HFFc6 (cell line): ENCODE data around the gene RIT2. TPM values are rescaled to one million over a fixed set of nuclear protein-coding genes. Genes with fewer than 3 reads are reported as not detected.

Experiments used
- DNase-seq: peaks from one replicate; pipeline ENCODE4 v3.0.0-alpha.2; 2018
- H3K27ac Mint-ChIP-seq: 2 replicates; pipeline ENCODE4 v1.8.0; 2020; ENCODE audit warnings: mild to moderate bottlenecking, mixed read lengths
- H3K27me3 Mint-ChIP-seq: 2 replicates; pipeline ENCODE4 v1.8.0; 2021; ENCODE audit warnings: mild to moderate bottlenecking, moderate library complexity, mixed read lengths; ENCODE audit not compliant: insufficient read depth
- H3K36me3 Mint-ChIP-seq: 2 replicates; pipeline ENCODE4 v1.8.0; 2021; ENCODE audit warnings: low read depth, mixed read lengths
- H3K4me1 Mint-ChIP-seq: 2 replicates; pipeline ENCODE4 v1.8.0; 2020; ENCODE audit warnings: low read depth, mixed read lengths
- H3K4me3 Mint-ChIP-seq: 2 replicates; pipeline ENCODE4 v1.8.0; 2020; ENCODE audit warnings: mild to moderate bottlenecking, moderate library complexity, mixed read lengths
- H3K9me3 Mint-ChIP-seq: 2 replicates; pipeline ENCODE4 v1.8.0; 2020; ENCODE audit warnings: mild to moderate bottlenecking, mixed read lengths
- total RNA-seq, 6 experiments: library from RNA; stranded (reverse); fragmentation: NEBNext Ultra II Directional; extraction: Animal tissue kit (Norgen Biotek cat#: 25700); gene quantifications; 2 replicates in 1 of 6; 3 replicates in 5 of 6; pipeline ENCODE4 v1.2.3, GENCODE V29; 2021
- TF ChIP-seq, protein P1 (sequence below): fragments of 200-600 bp; sonication (generic); IDR thresholded peaks from 2 replicates; pipeline ENCODE4 v1.5.0; 2021; ENCODE audit warnings: antibody characterized with exemption, mild to moderate bottlenecking

The RIT2 gene
- total RNA-seq, 6 experiments from 2014 or later, result not detected

- TF ChIP-seq, protein P1, sequence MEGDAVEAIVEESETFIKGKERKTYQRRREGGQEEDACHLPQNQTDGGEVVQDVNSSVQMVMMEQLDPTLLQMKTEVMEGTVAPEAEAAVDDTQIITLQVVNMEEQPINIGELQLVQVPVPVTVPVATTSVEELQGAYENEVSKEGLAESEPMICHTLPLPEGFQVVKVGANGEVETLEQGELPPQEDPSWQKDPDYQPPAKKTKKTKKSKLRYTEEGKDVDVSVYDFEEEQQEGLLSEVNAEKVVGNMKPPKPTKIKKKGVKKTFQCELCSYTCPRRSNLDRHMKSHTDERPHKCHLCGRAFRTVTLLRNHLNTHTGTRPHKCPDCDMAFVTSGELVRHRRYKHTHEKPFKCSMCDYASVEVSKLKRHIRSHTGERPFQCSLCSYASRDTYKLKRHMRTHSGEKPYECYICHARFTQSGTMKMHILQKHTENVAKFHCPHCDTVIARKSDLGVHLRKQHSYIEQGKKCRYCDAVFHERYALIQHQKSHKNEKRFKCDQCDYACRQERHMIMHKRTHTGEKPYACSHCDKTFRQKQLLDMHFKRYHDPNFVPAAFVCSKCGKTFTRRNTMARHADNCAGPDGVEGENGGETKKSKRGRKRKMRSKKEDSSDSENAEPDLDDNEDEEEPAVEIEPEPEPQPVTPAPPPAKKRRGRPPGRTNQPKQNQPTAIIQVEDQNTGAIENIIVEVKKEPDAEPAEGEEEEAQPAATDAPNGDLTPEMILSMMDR, result no peak
- H3K9me3 Mint-ChIP-seq, result peaks cover 34% of the 10 kb centered on the region
- H3K4me3 Mint-ChIP-seq, result no peak overlapping the region
- H3K36me3 Mint-ChIP-seq, result no peaks in the 10 kb centered on the region
- no peak overlapping the region for H3K27ac Mint-ChIP-seq
- H3K4me1 Mint-ChIP-seq, result no peaks in the 10 kb centered on the region
- H3K27me3 Mint-ChIP-seq, result peaks cover 1% of the 10 kb centered on the region; the same call in 1 of the 2 replicates
- no peak for DNase-seq
These were observed 408.9 kb downstream of the RIT2 start for GRCh38 chr18:42706618-42707017.

GRCh38 chr18:42706029-42706608, 409.4 kb downstream of the RIT2 start:
- H3K27ac Mint-ChIP-seq, result no peak overlapping the region
- H3K27me3 Mint-ChIP-seq, result peaks cover 1% of the 10 kb centered on the region; the same call in 1 of the 2 replicates
- no peaks in the 10 kb centered on the region for H3K4me1 Mint-ChIP-seq

More at GRCh38 chr18:42706029-42706608, 409.4 kb downstream of the RIT2 start:
- TF ChIP-seq, protein P1, result no peak
- H3K9me3 Mint-ChIP-seq, result peaks cover 32% of the 10 kb centered on the region
- no peak overlapping the region for H3K4me3 Mint-ChIP-seq
- H3K36me3 Mint-ChIP-seq, result no peaks in the 10 kb centered on the region
- DNase-seq, result no peak

Other genes starting within 250 kb of the RIT2 start
- gene SYT4, start 161.8 kb upstream of the RIT2 start, total RNA-seq, result not detected